Fibroblast of peridontal ligament (primary cell): ENCODE results near the gene PARVB.
"Not testable (repeated sequence)": the region's sequence is repeated elsewhere in the genome, so short reads cannot be mapped to it uniquely, and the experiment has no call there.

Source experiments
- DNase-seq: peaks from one replicate; pipeline ENCODE4 v3.0.0-alpha.2; 2010; ENCODE audit errors: extremely low read depth

The PARVB gene

DNA sequence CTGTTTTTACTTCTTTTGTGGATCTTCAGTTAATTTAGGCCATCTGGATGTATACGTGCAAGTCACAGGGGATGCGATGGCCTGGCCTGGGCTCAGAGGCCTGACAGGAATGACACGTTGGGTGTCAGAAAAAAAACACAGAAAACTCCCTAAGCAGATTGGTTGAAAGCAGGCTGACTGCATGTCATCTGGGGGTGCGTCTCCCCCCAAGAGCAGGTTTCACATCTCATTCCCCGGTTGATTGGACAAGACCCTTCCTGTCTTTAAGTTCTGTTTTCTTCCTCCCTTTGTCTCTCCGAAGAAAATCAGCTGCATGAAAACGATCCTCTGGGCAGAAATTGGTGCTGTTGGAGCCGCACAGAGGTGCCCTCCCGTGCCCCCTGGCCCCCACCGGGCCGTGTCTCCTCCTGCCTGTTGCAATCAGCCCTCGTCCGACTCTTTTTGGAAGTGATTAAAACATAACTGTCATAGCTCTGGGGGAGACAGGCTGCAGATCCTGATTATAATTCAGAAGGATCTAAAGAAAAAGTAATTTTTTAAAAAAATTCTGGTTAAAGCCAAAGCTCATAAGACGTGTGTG is 84.8 kb downstream of the PARVB start:
- DNase-seq: no peak

DNA sequence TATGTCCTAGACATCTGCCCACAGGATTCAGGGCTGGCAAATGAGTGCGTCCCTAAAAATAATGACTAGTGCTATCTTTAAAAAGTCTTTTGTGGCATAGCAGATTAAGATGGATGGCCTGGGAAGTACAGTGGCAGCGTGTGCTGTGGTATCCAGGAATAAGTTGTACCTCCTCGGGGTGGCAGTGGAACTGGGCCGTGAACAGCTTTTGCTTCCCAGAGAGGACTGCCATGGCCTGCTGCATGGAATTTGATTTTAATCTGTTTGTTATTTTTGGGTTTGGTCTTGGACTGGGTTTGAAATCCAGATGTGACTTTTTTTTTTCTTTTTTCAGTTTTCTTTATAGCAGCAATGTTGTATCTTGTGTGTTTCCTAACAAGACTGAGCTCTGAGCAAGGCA is 85.3 kb downstream of the PARVB start:
- DNase-seq: peak; percentile 53

GRCh38 chr22:44110656-44111055 is 86.6 kb downstream of the PARVB start:
- DNase-seq: not testable (repeated sequence)

- no peak for DNase-seq
Observed at GRCh38 chr22:44111562-44112155, 87.6 kb downstream of the PARVB start.

- no peak for DNase-seq
Observed at GRCh38 chr22:44112191-44112590, 88.1 kb downstream of the PARVB start.

DNA sequence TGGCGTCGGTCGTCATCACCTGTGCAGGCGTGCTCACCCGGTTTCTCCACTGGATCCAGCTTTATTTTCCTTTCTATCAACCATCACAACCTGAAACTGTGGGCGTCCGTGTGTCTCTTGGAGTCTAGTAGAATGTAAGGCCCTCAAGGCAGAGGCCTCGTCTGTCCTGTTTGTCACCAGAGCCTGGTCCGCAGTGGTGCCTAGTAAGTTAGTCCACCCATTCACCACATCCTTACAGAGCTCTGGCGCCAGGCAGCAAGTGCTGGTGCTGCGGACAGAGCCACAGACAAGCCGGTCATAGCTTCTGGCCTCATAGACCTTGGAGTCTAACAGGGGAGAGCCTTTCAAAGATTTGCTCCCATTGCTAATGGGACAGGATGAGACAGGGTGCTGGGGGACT is 92.2 kb downstream of the PARVB start:
- DNase-seq: no peak

- no peak for DNase-seq
Observed at GRCh38 chr22:44116755-44117684, 92.9 kb downstream of the PARVB start.

- DNase-seq: no peak
Observed at GRCh38 chr22:44117746-44118145, 93.6 kb downstream of the PARVB start.

GRCh38 chr22:44118645-44119315 is 94.7 kb downstream of the PARVB start:
- DNase-seq: no peak

GRCh38 chr22:44119669-44120313 is 95.7 kb downstream of the PARVB start:
- DNase-seq: no peak

DNA sequence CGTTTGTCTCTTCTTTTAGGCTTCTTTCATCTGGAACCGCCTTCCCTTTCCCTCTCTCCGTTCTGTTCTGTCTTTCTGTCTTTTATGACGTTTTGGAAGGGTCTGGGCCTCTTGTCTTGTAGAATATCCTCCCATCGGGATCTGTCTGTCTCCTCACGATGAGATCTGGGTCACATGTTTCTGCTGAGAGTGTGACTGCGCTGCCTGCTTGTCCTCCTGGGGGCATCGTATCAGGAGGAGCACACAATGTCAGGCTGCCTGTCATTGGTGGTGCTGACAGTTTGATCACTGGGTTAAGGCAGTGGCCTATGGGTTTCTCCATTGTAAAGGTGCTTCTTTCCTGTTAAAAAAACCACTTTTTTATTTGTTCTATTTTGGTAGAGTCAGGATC is 96.2 kb downstream of the PARVB start:
- no peak for DNase-seq

GRCh38 chr22:44125421-44125820 is 101.3 kb downstream of the PARVB start:
- no peak for DNase-seq

GRCh38 chr22:44126807-44127206 is 102.7 kb downstream of the PARVB start:
- no peak for DNase-seq

DNA sequence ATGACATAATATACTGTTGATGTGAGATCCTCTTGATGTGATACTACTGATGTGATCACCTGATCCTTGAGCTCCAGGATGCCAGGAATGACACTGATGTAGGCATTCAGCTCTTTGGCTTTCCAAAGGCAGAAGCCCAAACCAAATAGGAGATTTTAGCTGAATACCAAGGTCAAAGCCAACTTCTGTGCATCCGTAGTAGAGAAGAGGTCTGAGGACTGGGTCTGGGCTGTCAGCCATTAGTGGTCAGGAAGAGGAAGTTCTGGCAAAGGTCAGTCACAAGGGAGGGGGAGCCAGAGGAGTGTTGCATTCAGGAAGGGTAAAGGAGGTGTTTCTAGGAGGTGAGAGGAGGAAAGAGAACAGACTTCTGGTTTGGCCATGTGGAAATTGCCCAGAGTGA is 103.3 kb downstream of the PARVB start:
- DNase-seq: peak; percentile 34

DNA sequence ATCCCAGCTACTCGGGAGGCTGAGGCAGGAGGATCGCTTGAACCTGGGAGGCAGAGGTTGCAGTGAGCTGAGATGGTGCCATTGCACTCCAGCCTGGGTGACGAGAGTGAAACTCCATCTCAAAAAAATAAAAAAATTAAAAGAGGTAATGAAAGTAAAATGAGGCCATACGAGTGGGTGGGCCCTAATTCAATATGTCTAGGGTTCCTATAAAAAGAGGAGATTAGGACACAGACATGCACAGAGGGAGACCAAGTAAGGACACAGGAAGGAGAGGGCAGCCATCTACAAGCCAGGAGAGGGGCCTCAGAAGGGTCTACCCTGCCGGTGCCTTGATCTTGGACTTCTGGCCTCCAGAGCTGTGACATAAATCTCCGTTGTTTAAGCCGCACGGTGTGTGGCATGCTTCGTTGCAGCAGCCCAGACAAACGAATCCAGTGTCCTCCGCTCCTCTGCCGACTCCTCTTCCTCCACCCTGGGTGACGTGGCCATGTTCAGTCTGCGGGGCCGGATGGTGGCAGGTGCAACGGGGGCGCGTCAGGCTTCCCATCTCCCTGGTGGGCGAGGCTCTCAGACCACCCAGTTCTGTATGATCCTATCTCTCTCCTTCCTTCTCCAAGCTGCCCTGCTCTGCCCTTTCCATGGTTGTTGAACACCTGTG is 105.0 kb downstream of the PARVB start:
- no peak for DNase-seq

DNA sequence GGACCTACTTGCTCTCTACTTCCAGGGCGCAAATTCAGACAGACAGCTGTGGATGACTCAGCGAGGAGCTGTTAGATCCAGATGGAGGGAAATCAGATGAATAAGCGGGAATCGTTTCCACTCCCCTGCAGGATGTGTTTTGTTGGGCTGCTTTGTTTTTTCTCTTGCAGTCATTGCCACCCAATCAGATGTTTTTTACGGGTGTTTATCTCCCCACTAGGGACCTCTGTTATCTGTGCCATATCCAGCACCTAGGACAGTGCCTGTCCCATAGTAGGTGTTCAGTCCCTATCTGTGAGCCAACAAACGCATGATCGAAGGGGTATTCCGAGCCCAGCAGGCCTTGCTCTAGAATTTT is 105.5 kb downstream of the PARVB start:
- DNase-seq: peak; percentile 11

GRCh38 chr22:44130076-44130711 is 106.1 kb downstream of the PARVB start:
- DNase-seq: peak; percentile 8

- DNase-seq: no peak
Observed at GRCh38 chr22:44131412-44131811, 107.3 kb downstream of the PARVB start.

GRCh38 chr22:44131989-44132685 is 108.0 kb downstream of the PARVB start:
- no peak for DNase-seq

GRCh38 chr22:44132724-44133123 is 108.6 kb downstream of the PARVB start:
- no peak for DNase-seq
